GM12878 (cell line): ENCODE results near the gene BCL10. TPM values are rescaled to one million over a fixed set of nuclear protein-coding genes. Genes with fewer than 3 reads are reported as not detected.

ENCODE experiments used
- BACH1 ChIP-seq: fragments of 450-650 bp; IDR thresholded peaks from 2 replicates; pipeline ENCODE4 v1.6.1; 2017; ENCODE audit warnings: mild to moderate bottlenecking, borderline replicate concordance
- BRCA1 ChIP-seq: IDR thresholded peaks from 2 replicates; pipeline ENCODE4 v1.6.1; 2011; ENCODE audit warnings: low read depth, low read length, improper control_type of control experiment
- CBX3 ChIP-seq: fragments of 200-600 bp; sonication (generic); IDR thresholded peaks from 2 replicates; pipeline ENCODE4 v1.6.1; 2016; ENCODE audit warnings: low read depth, borderline replicate concordance
- CBX5 ChIP-seq: sonication (generic); IDR thresholded peaks from 2 replicates; pipeline ENCODE4 v1.6.1; 2016; ENCODE audit warnings: low read depth, moderate library complexity, mild to moderate bottlenecking, inconsistent platforms
- CHD2 ChIP-seq: IDR thresholded peaks from 2 replicates; pipeline ENCODE4 v1.6.1; 2011; ENCODE audit warnings: low read depth, low read length, improper control_type of control experiment, borderline replicate concordance
- EP300 ChIP-seq, 2 experiments: fragments of 150-350 bp in 1 of 2; IDR thresholded peaks; 2 replicates each; pipeline ENCODE4 v1.6.1; 2011 to 2012; ENCODE audit warnings: low read depth in 2 of 2, low read length in 2 of 2, borderline replicate concordance in 1 of 2, improper control_type of control experiment in 1 of 2, inconsistent platforms in 1 of 2; ENCODE audit not compliant: control insufficient read depth in 1 of 2
- IKZF2 ChIP-seq, 2 experiments: fragments of 450-650 bp; IDR thresholded peaks; 2 replicates each; pipeline ENCODE4 v1.6.1; 2017; ENCODE audit warnings: mild to moderate bottlenecking in 2 of 2, moderate library complexity in 2 of 2
- SIX5 ChIP-seq: IDR thresholded peaks from 2 replicates; pipeline ENCODE4 v1.6.1; 2011; ENCODE audit warnings: mild to moderate bottlenecking, low read depth, low read length, moderate library complexity; ENCODE audit not compliant: severe bottlenecking
- SP1 ChIP-seq: IDR thresholded peaks from one replicate; pipeline ENCODE4 v1.6.1; 2011; ENCODE audit warnings: low read depth, low read length
- STAT1 ChIP-seq: fragments of 450-650 bp; conservative IDR thresholded peaks from 2 replicates; pipeline ENCODE4 v1.6.1; 2014; ENCODE audit warnings: antibody characterized with exemption, mild to moderate bottlenecking
- TCF3 ChIP-seq: IDR thresholded peaks from 2 replicates; pipeline ENCODE4 v1.6.1; 2012; ENCODE audit warnings: low read depth, mild to moderate bottlenecking, low read length, borderline replicate concordance; ENCODE audit not compliant: insufficient read depth
- ZSCAN29 ChIP-seq: fragments of 450-650 bp; IDR thresholded peaks from 2 replicates; pipeline ENCODE4 v1.6.1; 2017; ENCODE audit warnings: mild to moderate bottlenecking, moderate library complexity
- polyA plus RNA-seq, 11 experiments: library from polyadenylated mRNA; depleted of rRNA in 4 of 11; unstranded in 6 of 11; stranded (reverse) in 5 of 11; fragments of >200 nt; fragmentation: Nextera tagmentation in 4 of 11; fragmentation: Illumina TruSeq in 1 of 11; extraction: Ambion mirVana in 4 of 11; extraction: Trizol in 1 of 11; gene quantifications; 1 replicate in 1 of 11; 2 replicates in 10 of 11; pipeline versions ENCODE4 v1.2.1 to v1.2.3, GENCODE V29; 2011 to 2016; ENCODE audit warnings: inconsistent platforms in 2 of 11, missing spikeins in 2 of 11, low read depth in 1 of 11
- total RNA-seq, 4 experiments: library from RNA; depleted of rRNA in 3 of 4; stranded (reverse); fragments of >200 nt in 3 of 4; fragmentation: Illumina TruSeq in 1 of 4; extraction: Trizol in 1 of 4; gene quantifications; 2 replicates each; pipeline versions ENCODE4 v1.2.1 to v1.2.3, GENCODE V29; 2013 to 2021

BCL10 gene
- total and polyA plus RNA-seq, 10 of the 15 experiments (the other 5 are each of a cell fraction or from before 2014, with no cell fraction given) = 10.6 to 35.2 (median 19.5) TPM

DNA sequence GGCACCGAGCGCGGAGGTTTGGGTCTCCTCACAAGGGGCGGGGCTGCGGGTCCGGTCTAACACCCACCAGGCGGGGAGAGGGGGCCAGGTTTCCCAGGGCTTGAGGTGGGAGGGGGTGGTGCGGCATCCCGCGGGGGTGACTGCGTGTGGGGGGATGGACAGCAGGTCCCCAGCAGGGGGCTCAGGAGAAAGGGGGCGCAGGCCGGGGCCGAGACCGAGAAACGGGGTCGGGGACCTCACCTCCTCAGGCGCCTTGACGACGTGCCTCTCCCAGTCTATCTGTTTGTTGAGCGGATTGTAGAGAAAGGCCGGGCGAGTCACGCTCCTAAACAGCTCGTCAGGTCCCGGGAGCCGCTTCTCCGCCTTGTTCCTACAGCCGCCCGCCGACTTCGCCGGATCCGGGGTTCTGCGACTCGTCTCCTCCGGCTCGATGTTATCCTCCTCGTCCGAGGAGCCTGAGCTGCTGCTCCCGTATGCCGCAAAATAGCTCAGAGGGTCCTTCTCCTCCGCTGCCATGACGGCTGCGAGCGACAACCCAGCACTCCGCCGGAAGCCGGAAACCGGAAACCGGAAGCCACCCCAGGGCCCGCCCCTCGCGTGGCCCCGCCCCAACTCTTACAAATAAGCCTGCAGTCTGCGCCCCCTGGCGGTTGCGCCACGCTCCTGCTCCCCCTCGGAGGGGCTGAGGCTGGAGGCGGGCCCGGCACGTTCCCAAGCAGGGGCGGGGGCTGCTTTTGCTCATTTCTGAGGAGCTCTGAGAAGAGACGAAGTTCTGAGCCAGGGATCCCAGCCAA is 17.1 kb downstream of the BCL10 start, which contains the start of gene C1orf52 (continued):
- TF ChIP-seq CBX5 = no peak
- no peak for TF ChIP-seq SIX5
- TF ChIP-seq ZSCAN29 = no peak
- TF ChIP-seq BRCA1 = no peak
- TF ChIP-seq TCF3 = no peak
- peak; percentile 45 for TF ChIP-seq SP1
- 0 out of 2 replicates have a peak, but pooled peaks have one; percentile 38 for TF ChIP-seq BACH1
- TF ChIP-seq STAT1 = no peak
- no peak for TF ChIP-seq EP300 (IDR thresholded peaks at IDR 0.05; ENCODE audit: borderline replicate concordance in 1 of 2, control insufficient read depth in 1 of 2, low read depth in 2 of 2, low read length in 2 of 2)
- no peak for TF ChIP-seq CBX3
- no peak for TF ChIP-seq CHD2
- TF ChIP-seq IKZF2 (IDR thresholded peaks at IDR 0.05) = no peak
